Urinary bladder (tissue), 4 donors: ENCODE measurements around the gene KRTAP10-5. TPM values are rescaled to one million over a fixed set of nuclear protein-coding genes. Genes with fewer than 3 reads are reported as not detected.
"Not testable (repeated sequence)": the region's sequence is repeated elsewhere in the genome, so short reads cannot be mapped to it uniquely, and the experiment has no call there.

Experiments
- DNase-seq: peaks from one replicate; pipeline ENCODE4 v3.0.0-alpha.2; 2015; ENCODE audit errors: extremely low spot score
- H3K27ac ChIP-seq: one replicate; pipeline ENCODE4 v1.5.1; 2013; ENCODE audit warnings: low read depth, mild to moderate bottlenecking, moderate library complexity
- H3K36me3 ChIP-seq: one replicate; pipeline ENCODE4 v1.6.1; 2013; ENCODE audit warnings: mild to moderate bottlenecking, moderate library complexity; ENCODE audit not compliant: insufficient read depth
- H3K4me1 ChIP-seq: one replicate; pipeline ENCODE4 v1.6.1; 2013; ENCODE audit warnings: mild to moderate bottlenecking, moderate library complexity; ENCODE audit not compliant: insufficient read depth
- H3K4me3 ChIP-seq: one replicate; pipeline ENCODE4 v1.5.1; 2013; ENCODE audit warnings: low read depth, low read length
- WGBS: extraction: QIAGEN DNeasy Blood & Tissue Kit; methylation state at CpG from one replicate; pipeline ENCODE4 v1.1.7; 2013; 5-methylcytosine and 5-hydroxymethylcytosine counted together
- polyA plus RNA-seq: library from polyadenylated mRNA; stranded (reverse); fragments of 200-250 nt; gene quantifications from one replicate; pipeline ENCODE4 v1.2.3, GENCODE V29; 2013
- total RNA-seq: library from RNA; depleted of rRNA; stranded (reverse); fragments of >200 nt; gene quantifications from one replicate; pipeline ENCODE4 v1.2.3, GENCODE V29; 2014
- donor health status: healthy with polysubstance abuse.
- donor health status: healthy.

Gene KRTAP10-5
- total and polyA plus RNA-seq, 2 donors: not detected

DNA sequence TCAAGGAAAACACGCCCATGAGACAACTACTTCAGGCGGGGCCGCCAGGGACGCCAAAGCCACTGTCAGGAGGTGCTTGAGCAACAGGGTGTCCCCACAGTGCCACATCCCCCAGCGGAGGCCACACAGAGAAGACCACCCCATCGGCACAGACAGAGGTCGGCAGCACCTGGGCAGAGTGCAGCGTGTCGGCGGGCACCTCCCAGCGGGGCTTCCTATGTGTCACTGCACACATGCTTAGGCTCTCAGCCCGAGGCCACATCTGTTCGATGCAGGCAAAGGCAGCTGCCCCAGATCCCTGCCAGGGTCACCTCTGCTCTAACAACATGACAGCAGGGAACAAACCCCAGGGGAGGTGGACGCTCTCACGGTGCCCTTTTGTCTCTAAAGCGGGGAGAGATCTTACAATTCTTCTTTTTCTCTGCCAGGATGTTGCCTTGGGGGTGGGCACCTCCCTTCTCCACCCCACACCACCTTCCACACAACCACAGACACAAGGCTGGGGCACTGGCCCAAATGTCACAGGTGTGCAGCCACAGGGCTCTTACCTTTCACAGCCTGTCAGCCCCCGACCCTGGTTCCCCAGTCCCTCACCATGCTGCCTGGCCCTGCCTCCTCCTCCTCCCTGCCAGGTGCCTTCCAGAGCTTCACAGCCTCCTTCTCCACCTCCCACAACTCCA lies 35.6 kb upstream of the KRTAP10-5 start:
- H3K4me3 ChIP-seq: no peak overlapping the region
- H3K27ac ChIP-seq: no peak overlapping the region
- DNase-seq: no peak
- no peaks in the 10 kb centered on the region for H3K4me1 ChIP-seq
- H3K36me3 ChIP-seq: no peaks in the 10 kb centered on the region
- WGBS: 72% methylated on average over 17 of the region's 17 CpGs

DNA sequence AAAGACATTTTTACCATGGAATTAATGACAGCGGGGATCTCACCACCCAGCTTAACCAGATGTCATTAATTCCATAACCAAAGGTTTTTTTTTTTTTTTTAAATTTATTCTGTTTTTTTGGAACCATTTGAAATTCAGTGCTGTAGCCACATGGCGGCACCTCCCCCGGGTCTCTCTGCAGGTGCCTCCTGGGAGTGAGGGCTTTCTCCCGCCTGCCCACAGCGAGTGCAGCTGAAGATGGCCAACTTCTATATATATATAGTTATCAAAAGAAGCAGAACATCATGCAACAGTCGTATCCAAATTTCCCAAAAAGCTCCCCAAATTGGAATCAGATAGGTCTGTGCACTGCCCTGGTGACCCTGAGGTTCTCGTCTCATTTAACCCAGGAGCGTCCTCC lies 35.1 kb upstream of the KRTAP10-5 start:
- 63% methylated on average over 8 of the region's 8 CpGs for WGBS
- no peaks in the 10 kb centered on the region for H3K4me1 ChIP-seq
- no peaks in the 10 kb centered on the region for H3K36me3 ChIP-seq
- H3K4me3 ChIP-seq: no peak overlapping the region
- no peak overlapping the region for H3K27ac ChIP-seq
- DNase-seq: no peak

- DNase-seq: no peak
- Histone ChIP-seq H3K4me1 (no peaks in the 10 kb centered on the region), H3K4me3 (no peak overlapping the region), H3K36me3 (no peaks in the 10 kb centered on the region), H3K27ac (no peak overlapping the region)
- 89% methylated on average over 28 of the region's 28 CpGs for WGBS
These were observed 34.6 kb upstream of the KRTAP10-5 start for GRCh38 chr21:44614961-44615391.

GRCh38 chr21:44614161-44614631 lies 33.8 kb upstream of the KRTAP10-5 start:
- Histone ChIP-seq H3K27ac (no peak overlapping the region), H3K36me3 (no peaks in the 10 kb centered on the region), H3K4me1 (no peaks in the 10 kb centered on the region), H3K4me3 (no peak overlapping the region)
- no peak for DNase-seq
- 75% methylated on average over 20 of the region's 20 CpGs for WGBS

DNA sequence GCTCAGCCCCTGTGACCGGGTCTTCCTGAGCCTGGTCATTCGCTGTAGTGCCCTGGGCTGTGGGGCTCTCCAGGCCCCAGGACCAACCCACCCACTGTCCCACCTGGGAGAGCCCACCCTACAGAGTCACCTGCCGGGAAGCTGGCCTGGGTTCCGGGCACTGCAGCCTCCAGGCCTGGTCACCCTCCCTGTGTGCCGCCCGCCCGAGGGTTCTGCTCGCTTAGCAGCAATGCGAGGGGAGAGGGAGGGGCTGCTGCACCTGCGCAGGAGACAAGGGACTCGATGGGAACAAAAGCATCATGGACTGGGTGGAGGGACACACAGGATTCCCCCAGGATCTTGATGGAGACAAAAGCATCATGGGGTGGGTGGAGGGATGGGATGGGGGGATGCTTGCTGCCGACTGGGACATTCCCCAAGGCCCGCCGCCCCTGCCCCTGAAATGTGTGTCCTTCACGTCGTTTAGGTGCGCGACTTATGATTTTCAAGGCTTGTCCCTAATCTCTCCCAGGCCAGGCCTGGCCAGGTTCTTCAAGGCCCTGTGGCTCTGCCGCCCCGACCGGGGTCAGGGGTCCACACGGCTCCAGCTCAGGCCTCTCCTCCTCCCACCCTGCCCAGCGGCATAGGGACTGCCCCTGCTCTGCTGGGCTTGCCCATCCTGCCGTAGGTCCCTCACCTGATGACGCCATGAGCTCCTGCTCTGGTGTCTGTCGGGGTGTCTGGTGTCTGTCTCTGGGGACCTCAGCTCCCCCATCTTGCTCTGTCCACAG lies 33.2 kb upstream of the KRTAP10-5 start:
- Histone ChIP-seq H3K4me1 (no peaks in the 10 kb centered on the region), H3K36me3 (no peaks in the 10 kb centered on the region), H3K4me3 (no peak overlapping the region), H3K27ac (no peak overlapping the region)
- WGBS: 88% methylated on average over 26 of the region's 26 CpGs
- DNase-seq: no peak

- Histone ChIP-seq H3K36me3 (no peaks in the 10 kb centered on the region), H3K27ac (no peak overlapping the region), H3K4me3 (no peak overlapping the region), H3K4me1 (no peaks in the 10 kb centered on the region)
- no peak for DNase-seq
- WGBS: 79% methylated on average over 13 of the region's 13 CpGs
These were observed 32.3 kb upstream of the KRTAP10-5 start for GRCh38 chr21:44612669-44613229.

DNA sequence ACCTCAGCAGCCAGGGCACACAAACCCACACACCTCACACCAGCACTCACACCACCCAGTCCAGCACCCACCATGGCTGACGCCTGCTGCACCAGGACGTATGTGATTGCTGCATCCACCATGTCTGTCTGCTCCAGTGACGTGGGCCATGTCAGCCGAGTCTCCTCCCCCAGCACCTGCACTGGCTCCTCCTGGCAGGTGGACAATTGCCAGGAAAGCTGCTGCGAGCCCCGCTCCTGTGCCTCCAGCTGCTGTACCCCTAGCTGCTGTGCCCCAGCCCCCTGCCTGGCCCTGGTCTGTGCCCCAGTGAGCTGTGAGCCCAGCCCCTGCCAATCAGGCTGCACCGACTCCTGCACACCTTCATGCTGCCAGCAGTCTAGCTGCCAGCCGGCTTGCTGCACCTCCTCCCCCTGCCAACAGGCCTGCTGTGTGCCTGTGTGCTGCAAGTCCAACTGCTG lies 31.7 kb upstream of the KRTAP10-5 start, which contains the start of gene KRTAP10-8:
Gene KRTAP10-8 (plus strand): TSS at position 51 of the 458 bp plus-strand sequence. CDS start 22 bp downstream, at position 73.
- H3K36me3 ChIP-seq: no peaks in the 10 kb centered on the region
- no peak for DNase-seq
- no peak within 1 kb of the TSS for H3K27ac ChIP-seq
- H3K4me3 ChIP-seq: no peak within 1 kb of the TSS
- 87% methylated on average over 8 of the region's 8 CpGs for WGBS
- H3K4me1 ChIP-seq: no peaks in the 10 kb centered on the region

- DNase-seq: no peak
- H3K36me3 ChIP-seq: no peaks in the 10 kb centered on the region
- 85% methylated on average over 4 of the region's 4 CpGs for WGBS
- H3K4me1 ChIP-seq: no peaks in the 10 kb centered on the region
- no peak overlapping the region for H3K4me3 ChIP-seq
- no peak overlapping the region for H3K27ac ChIP-seq
These were observed 31.1 kb upstream of the KRTAP10-5 start for GRCh38 chr21:44611551-44611950.

- H3K4me1 ChIP-seq, DNase-seq, H3K27ac ChIP-seq, H3K4me3 ChIP-seq, H3K36me3 ChIP-seq: not testable (repeated sequence)
- WGBS: 92% methylated on average over 7 of the region's 7 CpGs
These were observed 29.9 kb upstream of the KRTAP10-5 start for GRCh38 chr21:44610157-44610843.

GRCh38 chr21:44609193-44609592 lies 28.8 kb upstream of the KRTAP10-5 start:
- Histone ChIP-seq H3K36me3 (no peaks in the 10 kb centered on the region), H3K27ac (no peak overlapping the region), H3K4me3 (no peak overlapping the region), H3K4me1 (no peaks in the 10 kb centered on the region)
- no peak for DNase-seq

DNA sequence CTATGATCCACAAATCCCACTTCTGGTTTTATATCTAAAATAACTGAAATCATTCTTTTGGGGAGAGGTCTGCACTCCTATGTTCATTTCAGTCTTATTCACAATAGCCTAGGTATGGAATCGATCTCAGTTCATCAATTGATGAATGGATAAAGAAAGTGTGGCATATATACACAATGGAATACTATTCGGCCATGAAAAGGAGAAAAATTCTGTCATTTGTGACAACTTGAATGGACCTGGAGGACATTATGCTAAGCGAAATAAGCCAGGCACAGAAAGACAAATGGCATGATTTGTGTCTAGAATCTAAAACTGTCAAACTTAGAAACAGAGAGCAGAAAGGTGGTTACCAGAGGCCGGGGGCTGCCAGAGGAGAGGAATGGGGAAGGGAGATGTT lies 26.1 kb upstream of the KRTAP10-5 start:
- H3K4me3 ChIP-seq: no peak overlapping the region
- WGBS: 76% methylated on average over 4 of the region's 4 CpGs
- no peak overlapping the region for H3K27ac ChIP-seq
- H3K4me1 ChIP-seq: no peaks in the 10 kb centered on the region
- DNase-seq: no peak
- H3K36me3 ChIP-seq: no peaks in the 10 kb centered on the region

DNA sequence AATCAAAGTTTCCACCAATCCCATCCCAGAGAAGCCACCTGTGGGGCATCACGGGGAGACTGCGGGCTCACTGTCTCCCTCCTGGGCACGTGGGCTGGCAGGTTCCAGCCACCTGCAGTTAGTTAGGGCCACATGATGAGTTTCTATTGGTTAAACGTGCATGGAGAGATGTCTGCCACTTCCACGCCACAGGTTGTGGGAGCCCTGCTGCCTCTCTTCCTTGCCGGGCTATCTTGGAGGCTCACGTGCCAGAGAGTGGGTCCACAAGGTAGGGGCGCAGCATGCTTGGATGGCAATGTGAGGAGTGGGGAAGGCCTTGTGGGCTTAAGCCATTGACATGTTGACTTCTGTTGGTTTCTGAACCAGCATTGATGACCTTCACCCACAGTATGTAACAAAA lies 23.5 kb upstream of the KRTAP10-5 start:
- H3K4me1 ChIP-seq: no peaks in the 10 kb centered on the region
- no peak for DNase-seq

DNA sequence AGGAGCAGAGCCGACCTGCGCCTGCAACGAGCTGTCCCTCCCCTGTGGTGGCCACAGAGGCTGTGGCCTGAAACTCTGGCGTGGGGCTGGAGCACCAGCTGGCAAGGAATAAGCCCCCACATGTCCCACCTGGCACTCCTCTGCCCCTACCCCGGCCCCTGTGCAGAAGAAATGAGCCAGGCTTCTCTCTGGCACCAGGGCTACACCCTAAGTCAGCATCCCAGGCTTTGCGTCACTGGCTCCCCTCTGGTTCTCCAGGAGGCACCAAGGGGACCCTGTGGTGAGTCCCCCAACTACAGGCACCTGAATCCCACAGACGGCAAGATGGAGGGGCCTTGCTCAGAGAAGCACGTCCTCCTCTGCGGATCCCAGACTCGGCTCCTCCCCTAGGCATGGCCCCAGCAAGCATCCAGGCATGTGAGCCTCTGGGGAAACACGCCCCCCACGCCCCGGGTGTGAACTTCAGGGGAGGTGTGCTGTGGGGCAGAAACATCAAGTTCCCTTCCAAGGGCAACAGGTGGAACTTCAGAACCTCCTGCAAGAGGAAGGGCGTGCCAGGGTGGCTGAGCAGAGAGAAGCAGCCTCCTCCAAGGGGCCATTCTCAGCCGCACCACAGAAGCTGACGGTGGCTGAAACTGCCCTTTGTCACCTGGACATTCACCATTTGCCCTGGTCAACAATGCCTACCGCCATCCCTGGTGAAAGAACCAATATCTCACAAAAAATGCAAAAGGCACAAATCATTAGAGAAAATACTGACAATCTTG lies 22.9 kb upstream of the KRTAP10-5 start:
- no peak overlapping the region for H3K27ac ChIP-seq
- no peak overlapping the region for H3K4me3 ChIP-seq
- 57% methylated on average over 17 of the region's 17 CpGs for WGBS
- no peaks in the 10 kb centered on the region for H3K36me3 ChIP-seq
- no peaks in the 10 kb centered on the region for H3K4me1 ChIP-seq
- DNase-seq: no peak

More for the DNA sequence above, 23.5 kb upstream of the KRTAP10-5 start:
- no peak overlapping the region for H3K27ac ChIP-seq
- 88% methylated on average over 8 of the region's 8 CpGs for WGBS
- H3K36me3 ChIP-seq: no peaks in the 10 kb centered on the region
- H3K4me3 ChIP-seq: no peak overlapping the region
